MCF 10A (cell line): Measurements from ENCODE around the gene ALG8. TPM values are rescaled to one million over a fixed set of nuclear protein-coding genes. Genes with fewer than 3 reads are reported as not detected.

Experiments
- BruUV-seq: library from RNA; stranded (reverse); fragments of 400-500 nt; replicated peaks from 2 replicates; lab custom pipeline; 2021; lab: Mats Ljungman, UMichigan
- CTCF ChIA-PET: fragments of 300-600 bp; sonication (Branson Sonifier 250); formaldehyde crosslinking; extraction: SDS; loops from one replicate; lab custom pipeline; 2021; ENCODE audit warnings: antibody characterized with exemption, inconsistent platforms; lab: Yijun Ruan, JAX
- POLR2A ChIA-PET: fragments of 300-600, 350-650 bp; sonication (Branson Sonifier 250); formaldehyde crosslinking; extraction: SDS; loops from one replicate; lab custom pipeline; 2020; ENCODE audit warnings: antibody characterized with exemption, inconsistent platforms; lab: Yijun Ruan, JAX
- DNase-seq: peaks from one replicate; pipeline ENCODE4 v3.0.0-alpha.2; 2018; ENCODE audit not compliant: unreplicated experiment
- H3K27ac Mint-ChIP-seq: one replicate; pipeline ENCODE4 v1.8.0; 2022; ENCODE audit warnings: mild to moderate bottlenecking, low read depth, mixed read lengths; ENCODE audit not compliant: unreplicated experiment
- H3K27me3 Mint-ChIP-seq: one replicate; pipeline ENCODE4 v1.8.0; 2022; ENCODE audit warnings: mixed read lengths; ENCODE audit not compliant: insufficient read depth, unreplicated experiment
- H3K36me3 Mint-ChIP-seq: one replicate; pipeline ENCODE4 v1.8.0; 2022; ENCODE audit warnings: mild to moderate bottlenecking, moderate library complexity, mixed read lengths; ENCODE audit not compliant: insufficient read depth, unreplicated experiment
- H3K4me1 Mint-ChIP-seq: one replicate; pipeline ENCODE4 v1.8.0; 2022; ENCODE audit warnings: mixed read lengths; ENCODE audit not compliant: insufficient read depth, unreplicated experiment
- H3K4me3 Mint-ChIP-seq: one replicate; pipeline ENCODE4 v1.8.0; 2022; ENCODE audit warnings: mild to moderate bottlenecking, moderate library complexity, mixed read lengths; ENCODE audit not compliant: unreplicated experiment
- H3K9me3 Mint-ChIP-seq: one replicate; pipeline ENCODE4 v1.8.0; 2022; ENCODE audit warnings: mixed read lengths; ENCODE audit not compliant: unreplicated experiment
- CTCF ChIP-seq: fragments of 200-600 bp; IDR thresholded peaks from one replicate; pipeline ENCODE4 v1.8.0; 2022; ENCODE audit warnings: antibody characterized with exemption, mild to moderate bottlenecking; ENCODE audit not compliant: unreplicated experiment
- intact Hi-C: fragments of 100-400 bp; cut with micrococcal nuclease; formaldehyde crosslinking; loops from 2 replicates; pipeline ENCODE4 v1.14.1; 2022
- total RNA-seq: library from RNA; stranded (reverse); gene quantifications from 2 replicates; pipeline ENCODE4 v1.2.3, GENCODE V29; 2022

ALG8 gene
- total RNA-seq, 1 experiment from 2014 or later, result 37.2 TPM

DNA sequence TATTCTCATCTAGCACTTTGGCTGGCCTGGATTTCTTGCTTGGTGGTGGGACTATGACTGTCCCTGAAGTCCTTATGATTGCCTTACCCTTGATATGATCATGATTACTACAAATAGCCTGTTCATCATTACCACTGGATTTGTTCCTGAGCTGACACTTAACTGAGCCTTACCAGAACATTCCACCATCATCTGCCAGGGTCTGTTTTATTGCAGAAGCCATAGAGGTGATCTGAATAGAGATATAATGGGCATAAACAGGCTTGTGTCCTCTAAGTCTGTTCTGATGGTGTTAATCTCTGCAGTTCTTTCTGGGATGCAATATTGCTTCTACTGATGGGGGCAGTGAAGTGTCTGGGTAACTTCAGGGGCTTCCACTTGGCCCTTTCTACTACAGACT, 12.4 kb upstream of the ALG8 start:
- ChIA-PET CTCF (interaction anchor here (0.9 to 1.8 kb wide), 2 partner anchors 11 to 413 kb away, joined by 3 to 9 read pairs; no protein-coding TSS in a partner anchor), POLR2A (no interaction called here)
- no peak overlapping the region for H3K4me3 Mint-ChIP-seq
- no peaks in the 10 kb centered on the region for H3K27me3 Mint-ChIP-seq
- no peaks in the 10 kb centered on the region for H3K4me1 Mint-ChIP-seq
- no peak overlapping the region for H3K27ac Mint-ChIP-seq
- no peak for DNase-seq
- TF ChIP-seq CTCF, result no peak
- no TSS peak for BruUV-seq
- no peaks in the 10 kb centered on the region for H3K36me3 Mint-ChIP-seq
- intact Hi-C loops, result no loop called here
- no peaks in the 10 kb centered on the region for H3K9me3 Mint-ChIP-seq

- intact Hi-C loops, result no loop called here
- no peak for DNase-seq
- Mint-ChIP-seq H3K9me3 (no peaks in the 10 kb centered on the region), H3K27ac (no peak overlapping the region), H3K4me3 (no peak overlapping the region), H3K4me1 (no peaks in the 10 kb centered on the region), H3K27me3 (no peaks in the 10 kb centered on the region), H3K36me3 (no peaks in the 10 kb centered on the region)
- no peak for TF ChIP-seq CTCF
- CTCF ChIA-PET, result interaction anchor here (0.7 to 1.8 kb wide), 3 partner anchors 12 to 414 kb away, joined by 3 to 9 read pairs (median 4); no protein-coding TSS in a partner anchor
- BruUV-seq, result no TSS peak
- POLR2A ChIA-PET, result no interaction called here
Measured at GRCh38 chr11:78150754-78151153, 11.3 kb upstream of the ALG8 start.

DNA sequence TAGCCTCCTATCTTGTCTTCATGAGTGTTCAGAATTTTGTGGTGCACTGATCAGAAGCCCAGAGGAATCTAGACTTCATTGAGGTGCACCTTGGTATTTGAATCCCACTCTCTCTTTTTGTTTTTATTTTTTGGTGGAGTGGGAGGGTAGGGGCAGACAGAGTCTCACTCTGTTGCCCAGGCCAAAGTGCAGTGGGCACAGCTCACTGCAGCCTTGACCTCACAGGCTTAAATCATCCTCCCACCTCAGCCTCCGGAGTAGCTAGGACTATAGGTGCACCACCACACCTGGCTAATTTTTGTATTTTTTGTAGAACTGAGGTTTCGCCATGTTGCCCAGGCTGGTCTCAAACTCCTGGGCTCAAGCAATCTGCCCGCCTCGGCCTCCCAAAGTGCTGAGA, 10.9 kb upstream of the ALG8 start:
- BruUV-seq, result no TSS peak
- Mint-ChIP-seq H3K27ac (no peak overlapping the region), H3K27me3 (no peaks in the 10 kb centered on the region), H3K4me1 (no peaks in the 10 kb centered on the region), H3K4me3 (no peak overlapping the region), H3K9me3 (no peaks in the 10 kb centered on the region), H3K36me3 (no peaks in the 10 kb centered on the region)
- no peak for TF ChIP-seq CTCF
- ChIA-PET CTCF (interaction anchor here (0.7 to 1.8 kb wide), 3 partner anchors 40 to 414 kb away, joined by 3 to 9 read pairs (median 4); no protein-coding TSS in a partner anchor), POLR2A (no interaction called here)
- DNase-seq, result no peak
- intact Hi-C loops, result no loop called here

- Mint-ChIP-seq H3K27me3 (no peaks in the 10 kb centered on the region), H3K27ac (no peak overlapping the region), H3K36me3 (no peaks in the 10 kb centered on the region), H3K4me3 (no peak overlapping the region), H3K9me3 (no peaks in the 10 kb centered on the region), H3K4me1 (no peaks in the 10 kb centered on the region)
- BruUV-seq, result no TSS peak
- peak; percentile 47 for DNase-seq
- intact Hi-C loops, result loop anchor here (1.0 to 5.0 kb wide), 2 partner anchors 283 to 415 kb away; no protein-coding TSS in a partner anchor
- peak; percentile 22 for TF ChIP-seq CTCF
- ChIA-PET POLR2A (interaction anchor here (1.2 to 1.6 kb wide), 2 partner anchors 10 to 11 kb away, joined by 3 to 4 read pairs; partner anchors contain the start of gene ALG8), CTCF (interaction anchor here (0.7 to 0.9 kb wide), 3 partner anchors 16 to 108 kb away, joined by 3 read pairs; no protein-coding TSS in a partner anchor)
Measured at GRCh38 chr11:78149646-78150045, 10.2 kb upstream of the ALG8 start.
